Uterus (tissue), 4 donors: ENCODE data around the gene MAD2L2. TPM values are rescaled to one million over a fixed set of nuclear protein-coding genes. Genes with fewer than 3 reads are reported as not detected.
A peak's percentile ranks its signal among the peaks of the same experiment; 100 is the strongest.

ENCODE experiments used
- DNase-seq, 2 donors: peaks; one replicate each; pipeline ENCODE4 v3.0.0-alpha.2; 2019 to 2020
- H3K27ac ChIP-seq, 2 donors: fragments of 200-600 bp; sonication (generic); 1 replicate in 1 of 2; 2 replicates in 1 of 2; pipeline ENCODE4 v1.5.1; 2016 to 2018
- H3K27me3 ChIP-seq, 2 donors: fragments of 200-600 bp; sonication (generic); one replicate each; pipeline ENCODE4 v1.5.1; 2018 to 2019; ENCODE audit warnings: control low read depth in 1 of 2
- H3K36me3 ChIP-seq, 2 donors: fragments of 200-600 bp; sonication (generic); one replicate each; pipeline ENCODE4 v1.5.1; 2019; ENCODE audit warnings: control low read depth in 1 of 2
- H3K4me1 ChIP-seq, 2 donors: fragments of 200-600 bp; sonication (generic); one replicate each; pipeline ENCODE4 v1.5.1; 2018 to 2019; ENCODE audit warnings: control low read depth in 1 of 2
- H3K4me3 ChIP-seq, 2 donors: fragments of 200-600 bp; sonication (generic); 1 replicate in 1 of 2; 2 replicates in 1 of 2; pipeline ENCODE4 v1.5.1; 2018 to 2019; ENCODE audit warnings: mild to moderate bottlenecking in 1 of 2
- H3K9me3 ChIP-seq, 2 donors: fragments of 200-600 bp; sonication (generic); one replicate each; pipeline ENCODE4 v1.5.1; 2019; ENCODE audit warnings: control low read depth in 1 of 2
- CTCF ChIP-seq, 4 experiments: fragments of 200-600 bp in 2 of 4; fragments of 450-650 bp in 2 of 4; sonication (generic) in 2 of 4; IDR thresholded peaks; one replicate each; pipeline ENCODE4 v1.5.1; 2016 to 2019; ENCODE audit warnings: antibody characterized with exemption in 4 of 4, mild to moderate bottlenecking in 2 of 4, moderate library complexity in 1 of 4
- POLR2A ChIP-seq, 2 donors: fragments of 450-650 bp; IDR thresholded peaks; one replicate each; pipeline ENCODE4 v1.6.1; 2016; ENCODE audit warnings: antibody characterized with exemption in 2 of 2, mild to moderate bottlenecking in 1 of 2, moderate library complexity in 1 of 2
- intact Hi-C: fragments of 100-400 bp; cut with DNase I; formaldehyde crosslinking; loops from one replicate; pipeline ENCODE4 v1.15.1; 2023; ENCODE audit warnings: low total_unique reads
- total RNA-seq, 4 donors: library from RNA; depleted of rRNA in 3 of 4; stranded (reverse); fragments of >200 nt in 3 of 4; gene quantifications; one replicate each; pipeline versions ENCODE4 v1.1.0 to v1.2.4, GENCODE V29; 2014 to 2023
- donor health status: DM: yes; HTN: yes; CAD: no.

The MAD2L2 gene
- total RNA-seq, 4 donors from 2014 or later: 24.3 to 66.2 (median 34.6) TPM

- Histone ChIP-seq H3K36me3 (no peaks in the 10 kb centered on the region), H3K4me1 (no peaks in the 10 kb centered on the region), H3K27ac (no peak overlapping the region), H3K9me3 (no peaks in the 10 kb centered on the region), H3K27me3 (no peaks in the 10 kb centered on the region), H3K4me3 (no peak overlapping the region)
- TF ChIP-seq CTCF (IDR thresholded peaks at IDR 0.05): no peak
- TF ChIP-seq POLR2A (IDR thresholded peaks at IDR 0.05): no peak
- no peak for DNase-seq
- intact Hi-C loops: no loop called here
These were observed 39.6 kb upstream of the MAD2L2 start for GRCh38 chr1:11720525-11720924.

- H3K4me3 ChIP-seq: no peak overlapping the region
- no peaks in the 10 kb centered on the region for H3K36me3 ChIP-seq
- TF ChIP-seq POLR2A (IDR thresholded peaks at IDR 0.05) (no peak), CTCF (IDR thresholded peaks at IDR 0.05) (no peak)
- H3K27ac ChIP-seq: no peak overlapping the region
- DNase-seq: no peak
- intact Hi-C loops: no loop called here
- H3K4me1 ChIP-seq: no peaks in the 10 kb centered on the region
- no peaks in the 10 kb centered on the region for H3K27me3 ChIP-seq
- no peaks in the 10 kb centered on the region for H3K9me3 ChIP-seq
These were observed 39.1 kb upstream of the MAD2L2 start for GRCh38 chr1:11720033-11720376.

- H3K27me3 ChIP-seq: no peaks in the 10 kb centered on the region
- no peaks in the 10 kb centered on the region for H3K36me3 ChIP-seq
- intact Hi-C loops: loop anchor here (10.0 kb wide), 1 partner anchor 55 kb away; the partner anchor contains the start of gene FBXO6
- H3K27ac ChIP-seq: no peak overlapping the region
- no peak for TF ChIP-seq POLR2A (IDR thresholded peaks at IDR 0.05)
- TF ChIP-seq CTCF (IDR thresholded peaks at IDR 0.05): peak; percentile 90 to 95 (median 92)
- peak; percentile 81 to 82 for DNase-seq
- H3K4me1 ChIP-seq: no peaks in the 10 kb centered on the region
- no peaks in the 10 kb centered on the region for H3K9me3 ChIP-seq
- H3K4me3 ChIP-seq: peak overlapping the region; percentile 23 to 28
These were observed 38.5 kb upstream of the MAD2L2 start for GRCh38 chr1:11719313-11720032.

- no peaks in the 10 kb centered on the region for H3K36me3 ChIP-seq
- TF ChIP-seq POLR2A (IDR thresholded peaks at IDR 0.05) (no peak), CTCF (IDR thresholded peaks at IDR 0.05) (no peak)
- intact Hi-C loops: loop anchor here (10.0 kb wide), 1 partner anchor 50 kb away; the partner anchor contains the start of gene FBXO6
- no peaks in the 10 kb centered on the region for H3K9me3 ChIP-seq
- H3K27ac ChIP-seq: no peak overlapping the region
- no peaks in the 10 kb centered on the region for H3K27me3 ChIP-seq
- no peaks in the 10 kb centered on the region for H3K4me1 ChIP-seq
- no peak for DNase-seq
- H3K4me3 ChIP-seq: no peak overlapping the region
These were observed 34.1 kb upstream of the MAD2L2 start for GRCh38 chr1:11714831-11715575.

GRCh38 chr1:11713095-11713494 is 32.1 kb upstream of the MAD2L2 start:
- intact Hi-C loops: loop anchor here (10.0 kb wide), 1 partner anchor 48 kb away; the partner anchor contains the start of gene FBXO6

More at GRCh38 chr1:11713095-11713494, 32.1 kb upstream of the MAD2L2 start:
- Histone ChIP-seq H3K27ac (no peak overlapping the region), H3K4me1 (no peaks in the 10 kb centered on the region), H3K4me3 (no peak overlapping the region), H3K36me3 (no peaks in the 10 kb centered on the region), H3K9me3 (no peaks in the 10 kb centered on the region), H3K27me3 (no peaks in the 10 kb centered on the region)
- DNase-seq: no peak
- TF ChIP-seq POLR2A (IDR thresholded peaks at IDR 0.05) (no peak), CTCF (IDR thresholded peaks at IDR 0.05) (no peak)
